Hippocampal formation (tissue), 2 donors: ENCODE measurements around the gene VWC2.
"Not testable (repeated sequence)": the region's sequence is repeated elsewhere in the genome, so short reads cannot be mapped to it uniquely, and the experiment has no call there.

Experiments used
- DNase-seq, 2 donors: peaks; one replicate each; lab custom pipeline; 2025; lab: John Stamatoyannopoulos, UW

VWC2 gene

DNA sequence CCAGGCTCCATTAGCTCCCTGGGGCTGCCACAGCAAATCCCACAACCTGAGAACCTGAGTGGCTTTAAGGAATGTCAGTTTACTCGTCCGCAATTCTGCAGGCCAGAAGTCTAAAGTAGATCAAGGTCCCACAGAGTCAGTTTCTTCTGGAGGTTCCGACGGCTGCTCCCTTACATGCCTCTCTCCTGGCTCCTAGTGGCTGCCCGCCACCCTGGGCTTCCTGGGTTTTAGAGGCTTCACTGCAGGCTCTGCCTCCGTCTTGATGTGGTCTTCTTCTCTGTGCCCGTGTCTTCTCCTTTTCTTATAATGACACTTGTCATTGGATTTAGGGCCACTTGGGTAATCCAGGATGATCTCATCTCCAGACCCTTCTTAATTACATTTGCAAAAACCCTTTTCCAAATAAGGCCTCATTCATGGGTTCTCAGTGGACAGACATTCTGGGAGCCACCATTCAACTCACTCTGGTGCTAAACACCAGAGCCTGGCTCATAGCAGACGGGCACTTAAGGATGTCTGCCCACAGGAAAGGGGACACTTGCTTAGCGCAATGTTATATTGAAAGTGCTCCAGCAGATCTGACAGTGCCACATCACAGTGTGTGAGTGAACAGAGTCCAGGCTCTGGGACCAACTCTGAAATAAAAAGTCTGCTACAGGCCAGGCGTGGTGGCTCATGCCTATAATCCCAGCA lies 77.6 kb downstream of the VWC2 start:
- no peak for DNase-seq

DNA sequence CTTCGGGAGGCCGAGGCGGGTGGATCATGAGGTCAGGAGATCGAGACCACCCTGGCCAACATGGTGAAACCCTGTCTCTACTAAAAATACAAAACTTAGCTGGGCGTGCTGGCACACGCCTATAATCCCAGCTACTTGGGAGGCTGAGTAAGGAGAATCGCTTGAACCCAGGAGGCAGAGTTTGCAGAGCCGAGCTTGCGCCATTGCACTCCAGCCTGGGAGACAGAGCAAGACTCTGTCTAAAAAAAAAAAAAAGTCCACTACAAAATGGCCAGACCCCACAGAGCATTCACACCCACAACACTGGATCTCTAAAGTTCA lies 78.1 kb downstream of the VWC2 start:
- DNase-seq, result not testable (repeated sequence)

DNA sequence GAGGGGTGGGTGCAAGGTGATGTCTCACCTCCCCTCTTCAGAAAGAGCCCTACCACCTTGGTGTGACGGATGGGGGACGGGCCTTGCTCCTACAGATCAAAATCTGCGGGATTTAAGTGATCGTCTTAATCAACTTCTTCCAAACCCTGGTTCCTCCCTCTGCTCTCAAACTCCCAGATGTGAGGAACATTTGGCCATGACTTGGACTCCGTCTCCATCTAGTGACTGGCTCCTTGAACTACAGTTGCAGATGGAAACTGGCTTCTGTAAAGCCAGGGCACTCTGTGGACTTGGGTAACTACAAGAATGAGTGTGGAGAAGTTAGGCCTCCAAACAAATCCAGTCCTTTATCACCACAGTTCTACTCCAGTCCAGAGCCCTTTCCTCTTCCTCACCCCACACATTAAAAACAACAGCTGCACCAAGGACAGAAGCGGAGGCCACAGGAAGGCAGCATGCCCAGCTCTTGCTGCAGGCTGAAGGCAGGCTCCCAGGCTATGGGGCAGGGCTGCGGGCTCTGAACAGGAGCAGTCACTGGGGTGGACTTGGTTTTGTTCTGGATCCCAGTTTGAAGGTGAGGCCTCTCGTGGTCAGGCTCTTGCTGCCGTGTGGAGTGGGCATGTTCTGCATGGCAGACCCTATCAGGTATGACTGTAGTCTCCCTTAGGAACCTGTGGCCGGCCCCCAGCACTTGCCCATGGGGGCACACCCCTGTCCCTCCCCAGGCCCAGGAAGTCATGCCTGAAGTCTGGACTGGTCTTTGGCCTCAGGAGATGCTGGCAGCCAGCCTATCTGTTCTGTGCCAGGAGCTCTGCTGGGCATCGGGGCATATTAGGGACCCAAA lies 79.4 kb downstream of the VWC2 start:
- peak; percentile 21 to 74 for DNase-seq

DNA sequence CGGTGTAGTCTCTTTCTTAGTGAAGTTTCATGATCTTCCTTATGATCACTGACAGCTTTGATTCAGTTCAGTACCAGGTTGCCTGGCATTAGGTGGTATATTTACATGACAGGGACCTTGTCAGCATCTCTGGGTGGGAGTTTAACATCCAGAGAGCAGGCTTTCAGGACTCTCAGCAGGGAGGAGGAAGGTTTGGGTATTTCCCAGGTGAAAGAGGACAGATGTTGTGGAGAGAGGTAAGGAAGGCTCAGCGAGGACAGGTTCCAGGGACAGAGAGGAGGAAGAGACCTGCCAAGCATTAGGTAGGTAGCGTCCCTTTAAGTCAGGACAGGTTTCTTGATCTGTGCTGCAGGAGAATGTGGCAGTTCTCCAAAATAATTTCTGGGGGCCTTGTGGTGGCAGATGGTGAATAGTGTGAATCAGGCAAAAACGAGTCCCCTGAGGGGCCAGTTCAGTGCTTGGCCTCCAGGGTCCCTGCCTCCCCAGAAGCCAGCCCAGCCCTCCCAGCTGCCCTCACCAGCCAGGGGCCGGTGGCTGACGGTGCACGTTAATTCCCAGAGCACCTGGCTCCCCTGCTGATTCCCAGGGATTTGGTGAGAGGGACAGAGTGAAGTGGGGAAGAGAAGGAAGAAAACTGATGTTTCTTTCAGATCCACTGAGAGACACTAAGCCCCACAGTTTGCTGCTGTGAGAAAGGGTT lies 82.0 kb downstream of the VWC2 start:
- DNase-seq, result no peak

DNA sequence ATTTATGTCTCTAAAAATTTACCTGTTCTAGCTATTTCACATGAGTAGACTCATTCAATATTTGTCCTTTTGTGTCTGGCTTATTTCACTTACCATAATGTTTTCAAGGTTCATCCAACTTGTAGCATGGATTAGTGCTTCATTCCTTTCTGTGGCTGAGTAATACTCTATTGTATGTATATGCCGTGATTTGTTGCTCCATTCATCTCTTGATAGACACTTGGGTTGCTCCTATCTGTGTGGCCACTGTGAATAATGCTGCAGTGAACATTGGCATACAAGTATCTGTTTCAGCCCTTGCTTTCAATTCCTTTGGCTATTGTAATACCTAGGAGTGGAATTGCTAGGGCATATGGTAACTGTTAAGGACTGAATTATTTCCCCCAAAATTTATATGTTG lies 86.9 kb downstream of the VWC2 start:
- no peak for DNase-seq

DNA sequence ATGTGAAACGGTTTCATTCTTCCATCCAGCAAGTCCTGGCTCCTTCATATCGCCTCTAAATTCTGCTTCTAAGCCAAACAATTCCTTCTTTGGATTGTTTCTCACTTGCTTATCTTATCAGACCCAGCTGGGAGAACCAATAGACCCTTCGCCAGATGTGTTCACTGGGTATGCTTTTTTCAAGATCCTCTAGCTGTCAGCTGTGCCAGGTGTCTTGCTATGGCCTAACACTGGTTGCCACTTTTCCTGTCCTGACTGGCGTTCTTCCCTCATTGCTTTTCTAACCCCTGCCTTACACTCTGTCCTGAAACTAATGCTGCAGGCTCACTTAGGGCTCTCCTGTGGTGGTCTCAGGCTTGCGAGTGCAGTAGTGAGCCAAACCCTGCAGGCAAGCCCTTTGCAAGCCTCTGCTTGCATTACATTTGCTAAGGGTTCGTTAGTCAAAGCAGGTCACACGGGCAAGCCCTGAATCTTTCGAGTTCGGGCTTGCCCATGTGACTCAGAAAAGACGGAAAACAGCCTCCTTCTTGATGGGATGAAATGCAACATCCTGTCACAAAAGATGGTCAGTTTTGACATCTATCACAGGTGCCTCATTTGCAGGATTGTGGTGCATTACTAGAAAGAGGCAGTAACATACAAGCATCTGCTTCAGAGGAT lies 92.8 kb downstream of the VWC2 start:
- no peak for DNase-seq

DNA sequence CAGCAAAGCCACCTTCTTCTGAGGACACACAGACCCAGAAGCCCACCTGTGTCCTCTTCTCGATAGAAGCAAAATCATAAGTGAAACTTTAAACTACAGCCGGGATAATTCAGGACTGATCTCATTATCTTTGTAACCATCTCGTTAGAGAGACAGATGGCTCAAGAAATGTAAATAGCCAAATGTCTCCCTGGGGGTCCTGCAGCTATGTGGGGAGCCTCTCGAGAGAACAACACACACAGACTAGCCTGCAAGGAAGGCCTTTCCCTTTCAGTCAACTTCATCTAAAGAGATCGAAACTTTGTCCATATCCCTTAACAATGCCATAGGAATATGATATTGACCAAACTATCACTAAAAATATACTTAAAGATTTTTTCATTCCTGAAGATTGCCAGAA lies 93.5 kb downstream of the VWC2 start:
- DNase-seq, result no peak

DNA sequence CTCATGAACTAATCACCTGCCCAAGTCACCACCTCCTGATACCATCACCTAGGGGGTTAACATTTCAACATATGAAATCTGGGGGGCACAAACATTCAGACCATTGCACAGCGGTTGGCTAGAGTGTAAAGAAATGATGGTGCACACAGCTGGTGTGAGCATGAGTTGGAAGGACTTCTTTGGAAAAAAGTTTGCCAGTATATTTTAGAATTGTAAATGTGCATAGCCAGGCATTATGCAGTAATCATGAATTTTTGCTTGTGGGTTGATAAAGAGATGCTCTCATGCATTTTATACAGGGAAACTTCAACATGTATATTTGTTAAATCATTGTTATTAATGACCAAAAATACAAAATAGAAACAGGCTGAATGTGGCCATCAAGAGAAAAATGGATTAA lies 100.0 kb downstream of the VWC2 start:
- no peak for DNase-seq

DNA sequence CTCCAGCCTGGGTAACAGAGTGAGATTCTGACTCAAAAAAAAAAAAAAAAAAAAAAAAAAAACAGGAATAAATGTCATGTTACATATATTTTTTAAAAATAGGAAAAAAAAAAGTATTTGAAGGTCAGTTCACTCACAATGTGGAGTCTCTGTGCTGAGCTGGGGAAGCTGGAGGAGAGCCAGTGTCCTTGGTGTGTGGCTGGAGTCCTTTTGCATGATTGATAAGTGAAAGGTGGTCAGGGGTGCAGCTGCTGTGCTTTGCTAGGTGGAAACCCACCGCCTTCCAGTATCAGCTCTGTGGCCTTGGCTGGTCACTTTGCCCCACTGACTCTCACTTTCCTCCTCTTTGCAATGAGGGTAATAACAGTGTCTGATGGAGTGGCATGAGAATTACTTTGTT lies 101.9 kb downstream of the VWC2 start:
- DNase-seq, result no peak

DNA sequence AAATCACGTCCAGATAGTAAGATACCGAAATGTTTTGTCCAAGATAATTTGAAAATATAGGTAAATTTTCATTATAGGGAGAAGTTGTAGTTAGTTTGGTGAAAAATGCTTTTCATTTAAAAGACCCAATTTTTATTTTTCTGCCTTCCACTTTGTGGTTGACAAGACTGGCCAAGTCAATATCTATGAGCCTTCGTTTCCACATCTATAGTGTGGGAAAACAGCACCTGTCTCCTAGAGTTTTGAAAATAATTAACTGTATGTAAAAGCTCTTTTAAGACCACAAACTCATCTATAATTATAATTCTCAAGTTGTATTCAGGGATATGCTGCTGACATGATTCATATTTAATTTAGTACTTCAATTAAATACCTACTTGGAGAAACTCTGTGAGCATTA lies 102.8 kb downstream of the VWC2 start:
- no peak for DNase-seq

DNA sequence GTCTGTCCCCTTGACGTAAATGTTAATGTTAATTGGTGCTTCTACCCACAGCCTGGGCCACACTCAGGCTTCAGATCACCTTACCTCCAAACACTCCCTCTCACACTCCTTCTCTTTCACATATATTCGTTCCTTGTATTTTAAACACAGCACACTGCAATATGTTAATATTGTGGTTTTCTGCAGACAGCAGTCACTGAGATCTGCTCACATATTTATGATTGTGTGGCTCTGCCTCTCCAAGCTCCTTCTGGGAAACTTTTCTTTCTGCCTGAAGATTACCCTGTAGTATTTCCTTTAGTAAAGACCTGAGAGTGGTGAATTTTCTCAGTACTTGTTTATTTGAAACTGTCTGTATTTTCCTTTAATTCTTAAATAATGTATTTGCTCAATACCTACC lies 104.7 kb downstream of the VWC2 start:
- no peak for DNase-seq

DNA sequence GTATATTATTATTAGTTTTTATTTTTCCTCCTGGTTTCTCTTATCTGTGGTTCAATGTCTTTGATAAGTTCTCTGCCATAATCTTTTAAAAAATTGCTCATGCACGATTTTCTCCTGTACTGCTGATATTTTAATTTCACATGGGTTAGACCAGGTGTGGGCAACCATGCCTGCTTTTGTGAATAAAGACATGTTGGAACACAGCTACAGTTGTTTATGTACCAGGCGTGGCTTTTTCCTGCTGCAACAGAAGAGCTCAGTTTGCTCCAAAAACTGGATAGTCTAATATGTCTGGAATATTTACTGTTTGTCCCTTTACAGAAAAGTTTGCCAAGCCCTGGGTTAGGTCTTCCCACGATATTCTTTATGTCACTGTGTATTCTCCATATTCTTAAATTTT lies 105.2 kb downstream of the VWC2 start:
- no peak for DNase-seq

DNA sequence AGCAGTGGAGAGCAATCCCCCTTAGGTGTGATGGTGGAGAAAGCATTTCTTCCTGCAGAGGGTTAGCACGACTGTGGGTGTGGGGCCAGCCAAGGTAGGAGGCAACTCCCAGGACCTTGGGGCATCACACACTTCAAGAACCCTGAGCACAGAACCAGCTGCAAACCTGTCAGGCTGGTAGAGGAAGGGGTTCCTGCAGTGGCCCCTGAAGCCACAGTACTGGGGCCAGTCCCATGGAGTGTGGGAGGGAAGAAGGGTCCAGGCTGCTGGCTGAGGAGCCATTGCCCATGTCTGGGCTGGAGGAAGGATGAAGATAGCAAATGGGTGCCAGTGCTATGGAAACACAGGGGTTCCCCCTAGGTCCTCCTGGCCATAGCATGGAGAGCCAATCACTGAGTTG lies 110.5 kb downstream of the VWC2 start:
- DNase-seq, result no peak

DNA sequence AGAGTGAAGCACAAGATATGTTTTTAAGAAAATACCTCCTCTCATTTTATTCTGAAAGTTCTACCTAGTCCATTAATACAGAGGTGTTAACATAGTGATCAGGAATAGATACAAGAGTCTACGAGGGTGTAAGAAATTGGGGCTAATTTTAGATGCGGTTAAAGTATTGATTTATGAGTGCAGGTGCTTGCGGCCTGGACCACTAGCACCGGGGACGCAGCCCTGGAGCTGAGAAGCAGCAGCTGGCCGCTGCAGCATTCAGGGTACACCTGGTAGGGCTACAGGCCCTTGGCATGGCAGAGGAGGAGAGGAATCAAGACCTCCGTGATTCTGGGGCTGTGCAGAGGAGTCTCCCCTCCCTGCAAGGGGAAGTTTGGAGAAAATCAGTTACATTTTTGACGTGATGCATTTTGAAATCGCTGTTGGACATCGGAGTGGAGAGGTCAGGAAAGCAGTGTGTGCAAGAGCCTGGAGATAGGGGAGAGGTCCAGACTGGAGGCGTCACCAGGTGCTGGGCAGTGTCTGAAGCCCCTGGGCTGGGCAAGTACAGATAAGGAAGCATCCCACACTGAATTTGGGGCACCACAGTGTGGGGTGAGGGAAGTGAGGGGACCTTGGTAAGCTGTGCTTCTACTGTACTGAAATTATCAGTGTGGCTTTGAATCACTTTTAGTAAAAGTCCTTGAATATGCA lies 112.3 kb downstream of the VWC2 start:
- no peak for DNase-seq

DNA sequence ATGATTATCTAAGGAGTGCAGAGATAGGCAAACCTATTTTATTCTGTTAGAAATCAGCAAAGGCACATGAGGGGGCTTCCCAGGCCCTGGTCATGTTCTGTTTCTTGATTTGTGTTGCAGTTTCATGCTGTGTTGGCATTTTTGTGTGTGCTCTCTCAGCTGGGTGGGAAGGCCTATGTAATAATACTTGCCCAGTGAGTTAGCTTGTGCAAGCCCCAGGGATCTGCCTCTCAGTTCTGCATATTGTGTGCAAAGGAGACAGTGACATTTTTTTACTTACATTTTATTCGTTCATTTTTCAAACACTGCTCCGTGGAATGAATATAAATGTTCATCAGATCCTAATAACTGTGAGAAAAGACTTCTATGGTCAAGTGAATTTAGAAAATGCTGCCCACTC lies 119.0 kb downstream of the VWC2 start:
- no peak for DNase-seq

DNA sequence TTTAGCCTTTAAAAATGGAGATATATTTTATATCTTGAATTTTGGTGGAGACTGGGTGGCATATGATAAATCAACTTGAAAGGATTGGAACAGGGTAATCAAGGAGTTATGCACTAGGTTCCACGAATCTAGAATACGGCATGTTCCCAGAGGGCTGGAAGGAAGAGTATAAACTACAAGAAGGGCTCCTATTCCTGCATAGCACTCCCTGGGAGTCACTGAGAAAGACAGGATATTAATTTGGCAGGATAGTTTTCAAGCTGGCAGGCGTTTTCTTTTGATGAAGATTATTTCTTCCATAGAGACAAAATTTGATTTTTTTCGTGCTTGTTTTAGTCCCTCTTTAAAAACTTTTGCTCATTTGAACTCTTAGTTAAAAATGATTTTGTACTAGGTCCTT lies 119.7 kb downstream of the VWC2 start:
- no peak for DNase-seq

DNA sequence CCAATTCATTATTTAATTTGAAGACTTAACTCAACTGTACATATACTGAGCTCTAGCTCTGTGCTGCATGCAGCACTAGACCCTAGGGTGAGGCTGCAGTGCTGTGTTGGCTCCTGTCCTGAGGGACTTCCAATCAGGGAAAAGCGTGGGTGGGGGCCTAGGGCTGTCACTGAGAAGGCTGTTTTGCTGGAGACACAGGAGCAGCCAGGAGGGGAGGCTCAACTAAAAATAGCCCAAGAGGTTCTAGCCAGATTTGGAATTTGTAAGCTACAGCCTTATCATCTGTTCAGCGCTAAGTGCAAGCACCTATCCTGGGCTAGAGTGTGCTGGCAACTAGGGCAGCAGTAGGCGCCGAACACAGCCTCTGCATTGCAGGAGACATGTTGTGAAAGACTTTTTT lies 121.1 kb downstream of the VWC2 start:
- no peak for DNase-seq

DNA sequence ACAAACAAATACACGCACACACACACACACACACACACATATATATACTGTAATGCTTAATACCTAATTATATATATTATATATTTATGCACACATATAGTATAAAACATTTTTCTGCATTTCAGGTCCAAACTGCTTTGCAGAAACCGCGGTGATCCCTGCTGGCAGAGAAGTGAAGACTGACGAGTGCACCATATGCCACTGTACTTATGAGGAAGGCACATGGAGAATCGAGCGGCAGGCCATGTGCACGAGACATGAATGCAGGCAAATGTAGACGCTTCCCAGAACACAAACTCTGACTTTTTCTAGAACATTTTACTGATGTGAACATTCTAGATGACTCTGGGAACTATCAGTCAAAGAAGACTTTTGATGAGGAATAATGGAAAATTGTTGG lies 138.5 kb downstream of the VWC2 start:
- no peak for DNase-seq

DNA sequence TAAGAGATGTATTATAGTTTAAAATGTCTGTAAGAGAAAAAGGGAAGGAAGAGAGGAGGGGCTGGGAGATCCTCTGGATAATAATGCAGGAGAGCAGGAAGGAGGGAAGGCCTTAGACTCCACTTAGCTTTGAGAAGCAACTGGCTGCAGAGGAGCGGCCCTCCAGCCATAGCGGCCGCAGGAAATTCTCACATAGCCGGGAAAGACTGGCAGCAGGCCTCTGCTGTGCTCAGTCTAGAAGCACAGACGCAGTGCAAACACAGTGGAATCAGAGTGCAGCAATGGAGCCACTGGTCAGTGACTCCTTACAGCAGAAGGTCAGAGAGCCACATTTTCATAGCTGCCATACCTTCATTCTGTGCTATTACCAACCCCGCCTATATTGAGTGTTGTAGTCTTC lies 153.3 kb downstream of the VWC2 start:
- DNase-seq, result no peak

DNA sequence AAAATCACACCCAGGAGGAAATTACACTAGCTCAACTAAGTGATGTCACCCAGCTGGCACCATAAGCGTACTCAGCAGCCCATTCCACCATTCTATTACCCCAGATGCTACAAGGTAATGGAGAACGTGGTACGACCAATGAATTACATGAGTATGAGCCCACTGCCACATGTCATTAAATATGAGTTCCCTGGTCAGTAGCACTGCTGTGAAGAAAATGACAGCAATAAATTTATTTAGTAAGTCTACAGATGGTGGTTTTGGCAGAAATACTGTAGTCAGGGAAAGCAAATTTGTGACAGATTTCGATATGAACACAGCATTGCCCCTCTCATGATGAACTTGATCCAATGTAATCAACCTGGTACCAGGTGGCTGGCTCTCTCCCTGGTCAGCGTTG lies 154.2 kb downstream of the VWC2 start:
- no peak for DNase-seq

DNA sequence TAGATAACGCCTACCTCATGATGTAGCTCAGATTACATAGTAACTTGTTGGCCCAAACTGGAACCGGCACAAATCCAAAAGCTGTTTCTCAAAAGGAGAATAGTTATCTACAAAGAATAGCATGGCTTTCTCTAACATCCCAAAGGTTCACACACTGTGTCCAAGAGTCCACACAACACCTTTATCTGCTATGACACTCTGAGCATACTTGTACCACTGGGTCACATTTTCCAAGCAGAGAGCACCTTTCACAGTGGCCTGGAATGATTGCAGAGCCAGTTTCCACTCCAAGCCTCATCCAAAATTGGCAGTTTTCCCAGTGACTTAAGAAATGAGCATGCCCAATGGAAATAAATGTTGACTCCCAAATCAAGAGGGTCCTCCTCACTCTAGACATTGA lies 155.3 kb downstream of the VWC2 start:
- DNase-seq, result no peak

DNA sequence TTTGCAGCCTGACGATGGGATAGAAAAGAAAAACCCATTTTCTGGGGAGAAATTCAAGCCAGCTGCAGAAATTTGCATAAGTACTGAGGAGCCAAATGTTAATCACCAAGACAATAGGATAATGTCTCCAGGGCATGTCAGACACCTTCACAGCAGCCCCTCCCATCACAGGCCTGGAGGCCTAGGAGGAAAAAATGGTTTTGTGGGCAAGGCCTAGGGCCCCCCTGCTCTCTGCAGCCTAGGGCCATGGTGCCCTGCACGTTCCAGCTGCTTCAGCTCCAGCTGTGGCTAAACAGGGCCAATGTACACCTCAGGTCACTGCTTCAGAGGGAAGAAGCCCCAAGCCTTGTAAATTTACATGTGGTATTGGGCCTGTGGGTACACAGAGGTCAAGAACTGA lies 158.2 kb downstream of the VWC2 start:
- no peak for DNase-seq
